GM18499 (cell line): Measurements from ENCODE around the gene FNDC3B.
"Not testable (repeated sequence)": the region's sequence is repeated elsewhere in the genome, so short reads cannot be mapped to it uniquely, and the experiment has no call there.

Source experiments
- ATAC-seq: cut with Tn5 transposase; IDR thresholded peaks from one replicate; pipeline ENCODE4 v1.9.1; 2021; ENCODE audit warnings: moderate number of reproducible peaks; ENCODE audit not compliant: insufficient read depth, unreplicated experiment

FNDC3B gene

GRCh38 chr3:172039436-172040077 is at the start of gene FNDC3B:
FNDC3B (plus strand) TSS chr3:172039578; CDS start chr3:172112480, 72,902 bp downstream.
- ATAC-seq = peak; percentile 51

GRCh38 chr3:171990239-171990638 is 49.1 kb upstream of the FNDC3B start:
- ATAC-seq = not testable (repeated sequence)

- no peak for ATAC-seq
Observed at GRCh38 chr3:171991166-171991565, 48.2 kb upstream of the FNDC3B start.

GRCh38 chr3:171994646-171995428 is 44.5 kb upstream of the FNDC3B start:
- no peak for ATAC-seq

- ATAC-seq = no peak
Observed at GRCh38 chr3:171995486-171995885, 43.9 kb upstream of the FNDC3B start.

- no peak for ATAC-seq
Observed at GRCh38 chr3:171996178-171996817, 43.1 kb upstream of the FNDC3B start.

GRCh38 chr3:171998731-171999130 is 40.6 kb upstream of the FNDC3B start:
- ATAC-seq = not testable (repeated sequence)

- ATAC-seq = not testable (repeated sequence)
Observed at GRCh38 chr3:172001616-172002015, 37.8 kb upstream of the FNDC3B start.

- no peak for ATAC-seq
Observed at GRCh38 chr3:172002512-172003078, 36.8 kb upstream of the FNDC3B start.

- no peak for ATAC-seq
Observed at GRCh38 chr3:172003146-172003545, 36.2 kb upstream of the FNDC3B start.

GRCh38 chr3:172007065-172007370 is 32.4 kb upstream of the FNDC3B start:
- ATAC-seq = no peak

- no peak for ATAC-seq
Observed at GRCh38 chr3:172009803-172010202, 29.6 kb upstream of the FNDC3B start.

GRCh38 chr3:172012775-172013174 is 26.6 kb upstream of the FNDC3B start:
- ATAC-seq = no peak

GRCh38 chr3:172014145-172014544 is 25.2 kb upstream of the FNDC3B start:
- no peak for ATAC-seq

GRCh38 chr3:172018364-172018763 is 21.0 kb upstream of the FNDC3B start:
- ATAC-seq = no peak

GRCh38 chr3:172020763-172021162 is 18.6 kb upstream of the FNDC3B start:
- no peak for ATAC-seq

- ATAC-seq = no peak
Observed at GRCh38 chr3:172021164-172021563, 18.2 kb upstream of the FNDC3B start.

- no peak for ATAC-seq
Observed at GRCh38 chr3:172021859-172022258, 17.5 kb upstream of the FNDC3B start.

GRCh38 chr3:172023915-172024314 is 15.5 kb upstream of the FNDC3B start:
- ATAC-seq = no peak

GRCh38 chr3:172024679-172025078 is 14.7 kb upstream of the FNDC3B start:
- no peak for ATAC-seq

- no peak for ATAC-seq
Observed at GRCh38 chr3:172029425-172030098, 9.8 kb upstream of the FNDC3B start.
